Measurements from ENCODE around the gene MTARC1. TPM values are rescaled to one million over a fixed set of nuclear protein-coding genes. Genes with fewer than 3 reads are reported as not detected.

MTARC1 gene
- total RNA-seq, 1 donor from 2014 or later: 28.6 TPM

DNA sequence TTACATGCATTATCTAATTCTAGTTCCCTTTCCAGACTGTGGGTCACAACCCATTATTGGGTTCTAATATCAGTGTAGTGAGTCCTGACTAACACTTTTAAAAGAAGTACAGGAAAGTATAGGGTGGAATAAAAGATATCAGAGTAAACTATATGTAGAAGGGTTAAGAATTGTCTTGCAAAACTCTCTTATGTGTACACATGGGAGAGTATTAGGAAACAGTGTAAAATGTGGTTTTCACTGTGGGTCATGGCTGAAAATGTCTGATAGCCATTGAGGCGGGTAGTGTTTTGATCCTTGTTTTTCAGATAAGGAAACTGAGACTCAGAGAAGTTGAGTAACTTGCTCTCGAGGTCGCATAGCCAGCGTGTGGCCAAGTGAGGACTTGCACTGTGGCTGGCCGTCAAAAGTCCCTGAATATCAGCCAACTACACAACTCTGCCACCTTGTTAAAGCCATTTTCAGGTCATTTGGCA, 18.5 kb upstream of the MTARC1 start:
- ATAC-seq (peak; percentile 53), DNase-seq (ENCODE audit: low spot score) (no peak)
- intact Hi-C loops (cut with DNase I): no loop called here

- ATAC-seq: no peak
- DNase-seq (ENCODE audit: low spot score): no peak
- intact Hi-C loops (cut with DNase I): no loop called here
These were observed 17.5 kb upstream of the MTARC1 start for GRCh38 chr1:220769205-220769604.

DNA sequence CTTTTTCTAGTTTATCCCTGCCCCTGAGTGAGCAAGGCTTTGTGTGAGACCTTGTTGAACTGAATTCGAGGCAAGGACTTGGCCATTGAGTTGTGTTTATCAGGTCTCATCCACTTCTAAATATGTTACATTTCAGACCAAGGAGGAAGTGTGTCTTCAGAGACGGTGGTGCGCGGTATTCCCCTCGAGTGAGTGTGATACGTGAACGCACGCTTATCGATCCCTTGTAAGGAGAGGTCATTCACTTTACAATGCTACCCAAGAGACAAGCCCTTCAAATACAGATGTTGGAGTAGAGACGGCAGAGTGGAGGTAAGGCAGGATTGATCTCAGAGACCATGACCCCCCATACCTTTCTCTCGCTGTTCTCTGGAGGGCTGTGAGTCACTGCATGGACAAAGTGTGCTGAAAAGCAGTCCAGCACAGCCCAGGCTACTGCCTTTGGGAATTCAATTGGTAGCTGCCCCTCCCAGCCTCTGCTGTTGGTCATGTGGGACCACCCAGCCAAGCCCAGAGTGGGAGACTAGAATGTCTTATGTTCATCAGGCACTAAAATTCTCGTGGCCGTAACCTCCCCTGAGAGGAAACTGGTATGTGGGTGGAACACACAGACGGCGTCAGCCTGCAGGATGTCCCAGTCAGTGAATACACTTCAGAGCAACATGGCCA, 16.3 kb upstream of the MTARC1 start:
- ATAC-seq: no peak
- no peak for DNase-seq (ENCODE audit: low spot score)
- intact Hi-C loops (cut with DNase I): no loop called here

DNA sequence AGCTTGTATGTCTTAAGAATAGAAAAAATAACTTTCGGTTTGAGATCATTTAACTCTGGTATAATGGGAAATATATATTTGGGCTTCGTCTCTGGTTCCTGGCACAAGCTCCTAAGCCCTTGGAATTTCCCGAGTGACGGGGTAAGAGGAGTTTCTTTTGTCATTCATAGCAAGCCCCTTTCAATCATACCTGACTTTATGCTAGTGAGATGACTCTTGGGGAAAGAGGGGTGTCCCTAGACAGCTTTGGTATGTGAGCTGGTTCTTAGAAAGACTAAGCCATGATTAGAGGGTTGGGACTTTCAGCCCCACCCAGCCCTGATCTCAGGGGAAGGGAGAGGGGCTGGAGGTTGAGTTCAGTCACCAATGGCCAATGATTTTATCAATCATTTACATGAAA, 13.9 kb upstream of the MTARC1 start:
- DNase-seq (ENCODE audit: low spot score) (no peak), ATAC-seq (no peak)
- intact Hi-C loops (cut with DNase I): no loop called here

DNA sequence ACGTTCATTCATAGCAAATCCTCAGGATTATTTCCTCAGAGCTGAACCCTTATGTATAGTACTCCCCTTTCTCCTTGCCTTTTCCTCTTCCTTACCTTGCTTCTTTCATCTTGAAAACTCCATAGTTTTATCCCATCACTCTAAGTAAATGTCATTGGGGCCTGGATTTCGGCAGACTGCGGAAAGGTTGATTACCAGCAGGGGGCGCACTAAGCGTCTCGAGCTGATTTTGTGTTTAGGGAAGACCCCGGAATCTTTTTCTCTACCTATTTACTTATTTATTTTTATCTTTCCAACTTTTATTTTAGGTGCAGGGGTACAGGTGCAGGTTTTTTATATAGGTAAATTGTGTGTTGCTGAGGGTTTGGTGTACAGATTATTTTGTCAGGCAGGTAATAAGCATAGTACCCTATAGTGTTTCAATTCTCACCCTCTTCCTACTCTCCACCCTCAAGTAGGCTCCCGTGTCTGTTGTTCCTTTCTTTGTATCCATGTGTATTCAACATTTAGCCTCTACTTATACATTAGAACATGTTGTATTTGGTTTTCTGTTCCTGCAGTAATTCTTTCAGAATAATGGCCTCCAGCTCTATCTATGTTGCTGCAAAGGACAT, 11.4 kb upstream of the MTARC1 start:
- no peak for DNase-seq (ENCODE audit: low spot score)
- intact Hi-C loops (cut with DNase I): no loop called here
- ATAC-seq: no peak

DNA sequence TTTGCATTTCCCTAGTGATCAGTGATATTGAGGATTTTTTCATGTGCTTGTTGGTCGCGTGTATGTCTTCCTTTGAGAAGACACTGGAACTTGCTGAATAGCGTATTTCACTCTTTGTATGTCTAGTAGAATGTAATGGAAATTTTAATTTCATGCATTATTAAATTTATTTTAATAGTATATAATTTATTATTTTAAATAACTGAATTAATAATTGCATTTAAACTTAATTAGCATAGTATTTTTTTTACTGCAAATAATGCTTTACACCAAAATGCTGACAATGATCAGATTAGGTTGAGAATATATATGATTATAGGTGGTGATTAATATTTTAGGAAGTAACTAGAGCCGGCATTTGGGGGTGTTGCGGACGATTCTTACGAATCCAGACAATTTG, 10.5 kb upstream of the MTARC1 start:
- ATAC-seq (no peak), DNase-seq (ENCODE audit: low spot score) (no peak)
- intact Hi-C loops (cut with DNase I): no loop called here

- intact Hi-C loops (cut with DNase I): no loop called here
- ATAC-seq: peak; percentile 95
These were observed 9.9 kb upstream of the MTARC1 start for GRCh38 chr1:220776720-220777326.

GRCh38 chr1:220783453-220783852, 3.3 kb upstream of the MTARC1 start:
- intact Hi-C loops (cut with DNase I): no loop called here
- no peak for ATAC-seq

More at GRCh38 chr1:220776720-220777326, 9.9 kb upstream of the MTARC1 start:
- peak; percentile 93 for DNase-seq (ENCODE audit: low spot score)

GRCh38 chr1:220784751-220785150, 2.0 kb upstream of the MTARC1 start:
- no peak for ATAC-seq
- intact Hi-C loops (cut with DNase I): no loop called here
- no peak for DNase-seq (ENCODE audit: low spot score)

More at GRCh38 chr1:220783453-220783852, 3.3 kb upstream of the MTARC1 start:
- no peak for DNase-seq (ENCODE audit: low spot score)

- DNase-seq (ENCODE audit: low spot score): no peak
- intact Hi-C loops (cut with DNase I): no loop called here
- peak; percentile 24 for ATAC-seq
These were observed 1.3 kb upstream of the MTARC1 start for GRCh38 chr1:220785166-220786056.

GRCh38 chr1:220786057-220786336, 716 bp upstream of the MTARC1 start:
- DNase-seq (ENCODE audit: low spot score) (no peak), ATAC-seq (peak; percentile 58)
- intact Hi-C loops (cut with DNase I): no loop called here

GRCh38 chr1:220787069-220787619, 431 bp downstream of the MTARC1 start:
- no peak for ATAC-seq
- intact Hi-C loops (cut with DNase I): no loop called here
- DNase-seq (ENCODE audit: low spot score): no peak

DNA sequence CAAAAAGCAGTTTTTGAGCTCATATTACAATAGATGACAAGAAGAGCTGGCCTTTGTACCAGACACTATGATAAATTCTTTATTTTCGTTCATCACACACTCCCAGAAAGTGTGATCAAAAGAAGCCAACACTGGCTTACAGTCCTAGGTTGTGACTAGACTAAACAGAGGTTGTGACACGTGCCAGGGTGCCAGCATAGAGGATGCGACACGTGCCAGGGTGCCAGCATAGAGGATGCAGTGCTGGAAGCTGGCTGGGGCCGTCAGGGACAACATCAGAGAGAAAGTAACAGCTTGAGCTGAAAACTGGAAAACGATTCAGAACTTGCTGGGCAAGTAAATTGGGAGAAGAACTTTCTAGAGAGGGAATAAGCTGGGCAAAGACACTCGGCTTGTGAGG, 2.2 kb downstream of the MTARC1 start:
- intact Hi-C loops (cut with DNase I): no loop called here
- DNase-seq (ENCODE audit: low spot score) (no peak), ATAC-seq (no peak)

- DNase-seq (ENCODE audit: low spot score) (no peak), ATAC-seq (no peak)
- intact Hi-C loops (cut with DNase I): no loop called here
These were observed 2.9 kb downstream of the MTARC1 start for GRCh38 chr1:220789532-220790147.

DNA sequence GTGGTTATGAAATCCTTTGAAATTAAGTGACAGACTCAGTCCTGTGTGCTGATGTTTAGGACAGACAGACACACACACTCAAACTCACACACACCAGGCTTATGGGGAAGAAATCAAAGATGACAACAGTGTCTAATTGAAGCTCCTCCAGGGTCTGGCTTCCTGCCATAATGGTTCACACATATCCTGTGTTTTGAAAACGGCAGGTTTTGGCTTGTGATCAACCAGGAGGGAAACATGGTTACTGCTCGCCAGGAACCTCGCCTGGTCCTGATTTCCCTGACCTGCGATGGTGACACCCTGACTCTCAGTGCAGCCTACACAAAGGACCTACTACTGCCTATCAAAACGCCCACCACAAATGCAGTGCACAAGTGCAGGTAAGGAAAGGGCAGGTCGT, 4.6 kb downstream of the MTARC1 start:
- DNase-seq (ENCODE audit: low spot score): no peak
- no peak for ATAC-seq
- intact Hi-C loops (cut with DNase I): no loop called here

DNA sequence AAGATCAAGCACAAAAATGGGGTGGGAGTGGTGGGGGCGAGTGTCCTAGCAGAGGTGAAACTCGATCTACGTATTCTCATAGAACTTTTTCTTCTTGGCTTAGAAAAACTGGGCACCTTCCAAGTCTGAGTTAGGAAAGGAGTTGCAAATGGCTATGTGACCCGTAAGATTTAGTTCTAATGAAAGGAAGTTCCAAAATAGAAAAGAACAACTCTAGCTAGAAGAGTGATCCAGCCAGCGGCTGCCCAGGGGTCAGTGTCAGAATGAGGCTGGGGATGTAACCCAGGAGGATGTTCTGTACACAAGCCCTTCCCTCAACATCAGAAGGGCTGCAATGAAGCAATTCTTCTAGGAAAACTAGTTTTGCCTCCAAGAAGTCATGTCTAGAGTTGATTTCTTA, 5.2 kb downstream of the MTARC1 start:
- intact Hi-C loops (cut with DNase I): no loop called here
- ATAC-seq (peak; percentile 94), DNase-seq (ENCODE audit: low spot score) (no peak)

DNA sequence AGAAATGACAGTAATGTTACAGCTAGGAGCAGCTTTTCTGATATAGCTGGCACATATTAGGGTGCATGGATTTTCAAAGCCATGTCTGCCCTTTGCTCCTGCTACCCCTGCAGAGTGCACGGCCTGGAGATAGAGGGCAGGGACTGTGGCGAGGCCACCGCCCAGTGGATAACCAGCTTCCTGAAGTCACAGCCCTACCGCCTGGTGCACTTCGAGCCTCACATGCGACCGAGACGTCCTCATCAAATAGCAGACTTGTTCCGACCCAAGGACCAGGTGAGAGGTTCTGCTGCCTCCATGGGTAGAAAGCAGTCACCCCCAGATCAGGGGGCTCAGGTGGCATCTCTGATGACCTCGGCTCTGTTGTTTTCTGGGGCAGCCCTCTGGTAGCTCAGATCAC, 9.8 kb downstream of the MTARC1 start:
- intact Hi-C loops (cut with DNase I): no loop called here
- ATAC-seq: no peak
- DNase-seq (ENCODE audit: low spot score): no peak

DNA sequence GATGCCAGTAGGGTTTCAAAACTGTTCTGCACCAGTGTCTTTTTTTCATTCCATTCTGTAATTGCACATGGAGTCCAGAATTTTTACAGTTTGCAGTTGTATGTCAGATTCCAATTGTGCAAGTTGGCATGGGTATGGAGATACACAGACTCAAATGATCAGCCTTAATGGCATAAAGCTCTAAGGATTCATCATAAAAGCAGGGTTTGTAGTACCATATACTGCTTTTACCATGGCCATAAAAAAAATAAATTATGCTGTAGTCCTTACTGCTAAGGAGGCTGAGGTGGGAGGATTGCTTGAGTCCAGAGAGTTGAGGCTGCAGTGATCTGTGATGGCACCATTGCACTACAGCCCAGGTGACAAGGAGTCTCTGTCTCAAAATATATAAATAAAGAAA, 10.3 kb downstream of the MTARC1 start:
- ATAC-seq (no peak), DNase-seq (ENCODE audit: low spot score) (no peak)
- intact Hi-C loops (cut with DNase I): no loop called here

DNA sequence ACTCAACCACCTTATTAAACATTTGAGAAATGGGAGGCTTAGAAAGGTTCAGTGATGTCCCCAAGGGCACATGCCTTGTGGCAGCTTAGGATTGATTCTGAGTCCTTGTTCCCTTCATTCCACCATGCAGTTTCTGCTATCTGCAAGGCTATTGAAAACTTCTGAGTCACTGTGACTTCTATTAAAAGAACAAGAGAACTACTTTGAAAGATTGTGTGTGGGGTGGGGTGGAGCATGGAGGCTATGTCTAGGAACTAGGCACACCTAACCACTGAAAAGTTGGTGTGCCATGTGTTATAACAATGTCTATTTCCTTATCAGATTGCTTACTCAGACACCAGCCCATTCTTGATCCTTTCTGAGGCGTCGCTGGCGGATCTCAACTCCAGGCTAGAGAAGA, 10.8 kb downstream of the MTARC1 start:
- ATAC-seq (no peak), DNase-seq (ENCODE audit: low spot score) (no peak)
- intact Hi-C loops (cut with DNase I): no loop called here
